Astrocyte (in vitro differentiated cells and primary cell): ENCODE measurements around the gene ERCC8.
"Not testable (repeated sequence)": the region's sequence is repeated elsewhere in the genome, so short reads cannot be mapped to it uniquely, and the experiment has no call there.

Experiments
- CTCF ChIP-seq: IDR thresholded peaks from 2 replicates; pipeline ENCODE4 v1.5.1; 2011; ENCODE audit warnings: low read depth, mild to moderate bottlenecking, inconsistent platforms, low read length, moderate library complexity; ENCODE audit not compliant: insufficient read depth
- EZH2 ChIP-seq: IDR thresholded peaks from 2 replicates; pipeline ENCODE4 v1.6.1; 2012; ENCODE audit warnings: mild to moderate bottlenecking, low read length, inconsistent platforms; ENCODE audit not compliant: insufficient read depth

GRCh38 chr5:60860572-60860971 is 84.3 kb downstream of the ERCC8 start:
- not testable (repeated sequence) for TF ChIP-seq EZH2, CTCF
